ENCODE results near the gene ZNF613. TPM values are rescaled to one million over a fixed set of nuclear protein-coding genes. Genes with fewer than 3 reads are reported as not detected.
"Not testable (repeated sequence)": the region's sequence is repeated elsewhere in the genome, so short reads cannot be mapped to it uniquely, and the experiment has no call there.

ZNF613 gene
- 3.7 TPM for total RNA-seq
- long read RNA-seq, partial matches to known transcripts: 0 of 3 reads
- long read RNA-seq, other reads (novel, unspliced or antisense): 2 of 3 reads

- intact Hi-C loops (cut with DNase I): loop anchor here (2.0 kb wide), 1 partner anchor 60 kb away; the partner anchor contains the start of gene ZNF350
- ATAC-seq: peak; percentile 97
- peak; percentile 93 for DNase-seq (ENCODE audit: missing footprints)
These were observed at the start of gene ZNF613 for GRCh38 chr19:51926784-51927741. Gene ZNF613, plus strand, starts transcription at chr19:51927472. Its CDS starts 8,749 bp downstream, at chr19:51936221.

- no peak for ATAC-seq
- intact Hi-C loops (cut with DNase I): no loop called here
- DNase-seq (ENCODE audit: missing footprints): no peak
These were observed 44.8 kb upstream of the ZNF613 start for GRCh38 chr19:51882518-51882917.

GRCh38 chr19:51884713-51885112 is 42.6 kb upstream of the ZNF613 start:
- ATAC-seq (no peak), DNase-seq (ENCODE audit: missing footprints) (no peak)
- intact Hi-C loops (cut with DNase I): no loop called here

- intact Hi-C loops (cut with DNase I): no loop called here
- peak; percentile 90 for DNase-seq (ENCODE audit: missing footprints)
- peak; percentile 98 for ATAC-seq
These were observed 39.5 kb upstream of the ZNF613 start, which contains the start of gene ZNF577 for GRCh38 chr19:51887522-51888498. Gene ZNF577, minus strand, starts transcription at chr19:51887951. Its CDS starts 7,569 bp downstream, at chr19:51880382.

- ATAC-seq: no peak
- DNase-seq (ENCODE audit: missing footprints): no peak
- intact Hi-C loops (cut with DNase I): no loop called here
These were observed 37.3 kb upstream of the ZNF613 start for GRCh38 chr19:51889934-51890333.

GRCh38 chr19:51891193-51891747 is 36.0 kb upstream of the ZNF613 start:
- ATAC-seq: no peak
- intact Hi-C loops (cut with DNase I): no loop called here
- DNase-seq (ENCODE audit: missing footprints): no peak

GRCh38 chr19:51901860-51902259 is 25.4 kb upstream of the ZNF613 start:
- no peak for ATAC-seq
- intact Hi-C loops (cut with DNase I): no loop called here
- no peak for DNase-seq (ENCODE audit: missing footprints)

GRCh38 chr19:51903192-51903591 is 24.1 kb upstream of the ZNF613 start:
- ATAC-seq (no peak), DNase-seq (ENCODE audit: missing footprints) (no peak)
- intact Hi-C loops (cut with DNase I): no loop called here

- peak; percentile 99 for ATAC-seq
- DNase-seq (ENCODE audit: missing footprints): peak; percentile 93
- intact Hi-C loops (cut with DNase I): no loop called here
These were observed 22.7 kb upstream of the ZNF613 start, which contains the start of gene ZNF649 for GRCh38 chr19:51904331-51905165. Gene ZNF649, minus strand, starts transcription at chr19:51905017. Its CDS starts 4,910 bp downstream, at chr19:51900107.

- DNase-seq (ENCODE audit: missing footprints) (no peak), ATAC-seq (no peak)
- intact Hi-C loops (cut with DNase I): no loop called here
These were observed 22.1 kb upstream of the ZNF613 start for GRCh38 chr19:51905206-51905605.

- intact Hi-C loops (cut with DNase I); ATAC-seq; DNase-seq (ENCODE audit: missing footprints): not testable (repeated sequence)
These were observed 21.6 kb upstream of the ZNF613 start for GRCh38 chr19:51905639-51906038.

- DNase-seq (ENCODE audit: missing footprints); ATAC-seq; intact Hi-C loops (cut with DNase I): not testable (repeated sequence)
These were observed 21.2 kb upstream of the ZNF613 start for GRCh38 chr19:51906108-51906507.

GRCh38 chr19:51907981-51908380 is 19.3 kb upstream of the ZNF613 start:
- DNase-seq (ENCODE audit: missing footprints); ATAC-seq; intact Hi-C loops (cut with DNase I): not testable (repeated sequence)

- intact Hi-C loops (cut with DNase I): no loop called here
- ATAC-seq (no peak), DNase-seq (ENCODE audit: missing footprints) (no peak)
These were observed 11.9 kb upstream of the ZNF613 start for GRCh38 chr19:51915324-51915867.

GRCh38 chr19:51916167-51916566 is 11.1 kb upstream of the ZNF613 start:
- DNase-seq (ENCODE audit: missing footprints) (no peak), ATAC-seq (no peak)
- intact Hi-C loops (cut with DNase I): no loop called here

GRCh38 chr19:51919606-51920005 is 7.7 kb upstream of the ZNF613 start:
- DNase-seq (ENCODE audit: missing footprints): no peak
- intact Hi-C loops (cut with DNase I): no loop called here

GRCh38 chr19:51921949-51922348 is 5.3 kb upstream of the ZNF613 start:
- ATAC-seq (no peak), DNase-seq (ENCODE audit: missing footprints) (no peak)
- intact Hi-C loops (cut with DNase I): no loop called here

More at GRCh38 chr19:51919606-51920005, 7.7 kb upstream of the ZNF613 start:
- ATAC-seq: no peak

Data from Right ventricle myocardium inferior (tissue), 1 donor.